UCSD-AML1 (cell line): ENCODE results near the gene AMBP.
"Not testable (repeated sequence)": the region's sequence is repeated elsewhere in the genome, so short reads cannot be mapped to it uniquely, and the experiment has no call there.

ENCODE experiments used
- DNase-seq: peaks from one replicate; lab custom pipeline; 2025; ENCODE audit not compliant: unreplicated experiment; lab: John Stamatoyannopoulos, UW

AMBP gene

GRCh38 chr9:114053246-114054005, 24.7 kb downstream of the AMBP start:
- no peak for DNase-seq

GRCh38 chr9:114051706-114052105, 26.4 kb downstream of the AMBP start:
- DNase-seq = no peak

- DNase-seq = no peak
These were observed 26.8 kb downstream of the AMBP start for GRCh38 chr9:114051281-114051680.

- no peak for DNase-seq
These were observed 27.5 kb downstream of the AMBP start for GRCh38 chr9:114050646-114051045.

GRCh38 chr9:114050226-114050568, 27.9 kb downstream of the AMBP start:
- no peak for DNase-seq

GRCh38 chr9:114049441-114050225, 28.5 kb downstream of the AMBP start:
- DNase-seq = no peak

- no peak for DNase-seq
These were observed 29.3 kb downstream of the AMBP start for GRCh38 chr9:114048533-114049415.

GRCh38 chr9:114047717-114048116, 30.4 kb downstream of the AMBP start:
- DNase-seq = no peak

GRCh38 chr9:114046875-114047274, 31.2 kb downstream of the AMBP start:
- no peak for DNase-seq

GRCh38 chr9:114046237-114046755, 31.8 kb downstream of the AMBP start:
- no peak for DNase-seq

GRCh38 chr9:114043660-114044059, 34.4 kb downstream of the AMBP start:
- DNase-seq = not testable (repeated sequence)

- no peak for DNase-seq
These were observed 38.6 kb downstream of the AMBP start for GRCh38 chr9:114039484-114039883.

- DNase-seq = no peak
These were observed 39.3 kb downstream of the AMBP start for GRCh38 chr9:114038724-114039313.

- DNase-seq = no peak
These were observed 40.0 kb downstream of the AMBP start for GRCh38 chr9:114037961-114038723.

GRCh38 chr9:114037249-114037648, 40.9 kb downstream of the AMBP start:
- DNase-seq = no peak

GRCh38 chr9:114035845-114036801, 42.0 kb downstream of the AMBP start:
- no peak for DNase-seq

GRCh38 chr9:114035221-114035844, 42.8 kb downstream of the AMBP start:
- no peak for DNase-seq

GRCh38 chr9:114034661-114035062, 43.4 kb downstream of the AMBP start:
- no peak for DNase-seq

GRCh38 chr9:114034196-114034595, 43.9 kb downstream of the AMBP start:
- no peak for DNase-seq
